Thyroid gland (tissue), 4 donors: ENCODE measurements around the gene IMPG2.

Experiments used
- POLR2A ChIP-seq, 2 donors: fragments of 450-650 bp; IDR thresholded peaks; one replicate each; pipeline ENCODE4 v1.6.1; 2017; ENCODE audit warnings: antibody characterized with exemption in 2 of 2, mild to moderate bottlenecking in 2 of 2, moderate library complexity in 1 of 2
- TF ChIP-seq, protein P1 (sequence below), 6 experiments: fragments of 200-600 bp in 3 of 6; fragments of 450-650 bp in 3 of 6; sonication (generic) in 3 of 6; IDR thresholded peaks; one replicate each; pipeline ENCODE4 v1.5.1; 2016 to 2019; ENCODE audit warnings: antibody characterized with exemption in 6 of 6, mild to moderate bottlenecking in 2 of 6, inconsistent platforms in 1 of 6, moderate library complexity in 1 of 6

DNA sequence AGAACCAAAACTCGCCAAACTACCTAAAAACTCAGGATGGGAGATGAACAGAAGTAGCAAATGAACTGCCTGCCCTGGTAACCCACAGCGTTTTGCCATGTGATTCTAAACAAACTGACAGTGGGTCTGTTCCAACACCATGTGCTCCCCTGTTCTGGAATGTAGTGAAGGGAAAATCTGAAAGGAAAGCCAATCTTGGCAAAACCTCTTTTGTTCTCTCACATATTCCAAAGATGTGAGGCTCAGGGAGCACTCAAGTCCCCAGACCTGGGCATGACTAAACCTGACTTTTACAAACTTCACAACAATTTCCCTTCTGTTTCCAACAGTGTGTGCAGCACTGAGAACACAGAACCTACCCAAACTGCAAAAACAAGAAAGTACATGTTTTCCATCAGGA is 116.1 kb downstream of the IMPG2 start:
- TF ChIP-seq, protein P1, sequence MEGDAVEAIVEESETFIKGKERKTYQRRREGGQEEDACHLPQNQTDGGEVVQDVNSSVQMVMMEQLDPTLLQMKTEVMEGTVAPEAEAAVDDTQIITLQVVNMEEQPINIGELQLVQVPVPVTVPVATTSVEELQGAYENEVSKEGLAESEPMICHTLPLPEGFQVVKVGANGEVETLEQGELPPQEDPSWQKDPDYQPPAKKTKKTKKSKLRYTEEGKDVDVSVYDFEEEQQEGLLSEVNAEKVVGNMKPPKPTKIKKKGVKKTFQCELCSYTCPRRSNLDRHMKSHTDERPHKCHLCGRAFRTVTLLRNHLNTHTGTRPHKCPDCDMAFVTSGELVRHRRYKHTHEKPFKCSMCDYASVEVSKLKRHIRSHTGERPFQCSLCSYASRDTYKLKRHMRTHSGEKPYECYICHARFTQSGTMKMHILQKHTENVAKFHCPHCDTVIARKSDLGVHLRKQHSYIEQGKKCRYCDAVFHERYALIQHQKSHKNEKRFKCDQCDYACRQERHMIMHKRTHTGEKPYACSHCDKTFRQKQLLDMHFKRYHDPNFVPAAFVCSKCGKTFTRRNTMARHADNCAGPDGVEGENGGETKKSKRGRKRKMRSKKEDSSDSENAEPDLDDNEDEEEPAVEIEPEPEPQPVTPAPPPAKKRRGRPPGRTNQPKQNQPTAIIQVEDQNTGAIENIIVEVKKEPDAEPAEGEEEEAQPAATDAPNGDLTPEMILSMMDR (IDR thresholded peaks at IDR 0.05): no peak
- no peak for TF ChIP-seq POLR2A (IDR thresholded peaks at IDR 0.05)
